Hepatocyte (in vitro differentiated cells): ENCODE data around the gene RRH. TPM values are rescaled to one million over a fixed set of nuclear protein-coding genes. Genes with fewer than 3 reads are reported as not detected.

Experiments used
- DNase-seq: peaks from one replicate; pipeline ENCODE4 v3.0.0-alpha.2; 2016; ENCODE audit warnings: low spot score
- H2AFZ ChIP-seq: fragments of 200-600 bp; sonication (generic); 2 replicates; pipeline ENCODE4 v1.6.0; 2016; ENCODE audit warnings: antibody characterized with exemption, mild to moderate bottlenecking
- H3K27ac ChIP-seq: fragments of 200-600 bp; sonication (generic); 2 replicates; pipeline ENCODE4 v1.5.1; 2016; ENCODE audit warnings: mild to moderate bottlenecking
- H3K27me3 ChIP-seq: fragments of 200-600 bp; sonication (generic); 2 replicates; pipeline ENCODE4 v1.6.1; 2016
- H3K36me3 ChIP-seq: fragments of 200-600 bp; sonication (generic); replicated peaks from 2 replicates; pipeline ENCODE4 v1.5.1; 2016; ENCODE audit warnings: low read depth; ENCODE audit not compliant: insufficient read depth
- H3K4me1 ChIP-seq: fragments of 200-600 bp; sonication (generic); 2 replicates; pipeline ENCODE4 v1.5.1; 2016; ENCODE audit warnings: mild to moderate bottlenecking, moderate library complexity; ENCODE audit not compliant: insufficient read depth
- H3K4me2 ChIP-seq: fragments of 200-600 bp; sonication (generic); 2 replicates; pipeline ENCODE4 v1.6.0; 2016
- H3K4me3 ChIP-seq: fragments of 200-600 bp; sonication (generic); 2 replicates; pipeline ENCODE4 v1.5.1; 2016; ENCODE audit warnings: mild to moderate bottlenecking
- H3K79me2 ChIP-seq: fragments of 200-600 bp; sonication (generic); 2 replicates; pipeline ENCODE4 v1.6.0; 2017; ENCODE audit warnings: mild to moderate bottlenecking
- H3K9me2 ChIP-seq: fragments of 200-600 bp; sonication (generic); replicated peaks from 2 replicates; pipeline ENCODE4 v1.6.0; 2017; ENCODE audit warnings: mild to moderate bottlenecking; ENCODE audit not compliant: insufficient read depth
- H3K9me3 ChIP-seq: fragments of 200-600 bp; sonication (generic); 2 replicates; pipeline ENCODE4 v1.5.1; 2016; ENCODE audit warnings: low read depth, mild to moderate bottlenecking
- H4K20me1 ChIP-seq: fragments of 200-600 bp; sonication (generic); 2 replicates; pipeline ENCODE4 v1.6.0; 2016; ENCODE audit warnings: mild to moderate bottlenecking; ENCODE audit not compliant: insufficient read depth, poor library complexity, severe bottlenecking
- EZH2 ChIP-seq: fragments of 200-600 bp; sonication (generic); IDR thresholded peaks from 2 replicates; pipeline ENCODE4 v1.6.1; 2016; ENCODE audit warnings: antibody characterized with exemption, mild to moderate bottlenecking, borderline replicate concordance
- EZH2phosphoT487 ChIP-seq: fragments of 200-600 bp; sonication (generic); IDR thresholded peaks from one replicate; pipeline ENCODE4 v1.6.1; 2018; ENCODE audit warnings: antibody characterized with exemption, mild to moderate bottlenecking, low read depth, moderate library complexity; ENCODE audit not compliant: unreplicated experiment, severe bottlenecking
- WGBS: methylation state at CpG from one replicate; pipeline ENCODE4 v1.1.6; 2016; ENCODE audit warnings: low lambda C conversion rate; ENCODE audit errors: missing lambda C conversion rate; 5-methylcytosine and 5-hydroxymethylcytosine counted together
- polyA plus RNA-seq: library from polyadenylated mRNA; unstranded; fragments of >200 nt; fragmentation: Nextera tagmentation; extraction: Ambion mirVana; gene quantifications from 2 replicates; pipeline ENCODE4 v1.2.1, GENCODE V29; 2016
- total RNA-seq: library from RNA; depleted of rRNA; stranded (reverse); fragments of >200 nt; gene quantifications from 2 replicates; pipeline ENCODE4 v1.2.3, GENCODE V29; 2014
- TF ChIP-seq, protein P1 (sequence below): fragments of 200-600 bp; sonication (generic); IDR thresholded peaks from 2 replicates; pipeline ENCODE4 v1.5.1; 2016; ENCODE audit warnings: antibody characterized with exemption, mild to moderate bottlenecking; ENCODE audit not compliant: poor library complexity

Gene RRH
- total and polyA plus RNA-seq, 2 experiments from 2014 or later: not detected

- Histone ChIP-seq H3K4me3 (no peak overlapping the region), H2AFZ (no peak overlapping the region), H3K4me2 (no peak overlapping the region), H3K27ac (no peak overlapping the region), H4K20me1 (no peaks in the 10 kb centered on the region), H3K36me3 (no peaks in the 10 kb centered on the region), H3K27me3 (no peaks in the 10 kb centered on the region), H3K9me3 (peaks cover 10% of the 10 kb centered on the region), H3K79me2 (peaks cover 33% of the 10 kb centered on the region), H3K4me1 (no peaks in the 10 kb centered on the region), H3K9me2 (no peaks in the 10 kb centered on the region)
- no peak for DNase-seq
- TF ChIP-seq, protein P1, sequence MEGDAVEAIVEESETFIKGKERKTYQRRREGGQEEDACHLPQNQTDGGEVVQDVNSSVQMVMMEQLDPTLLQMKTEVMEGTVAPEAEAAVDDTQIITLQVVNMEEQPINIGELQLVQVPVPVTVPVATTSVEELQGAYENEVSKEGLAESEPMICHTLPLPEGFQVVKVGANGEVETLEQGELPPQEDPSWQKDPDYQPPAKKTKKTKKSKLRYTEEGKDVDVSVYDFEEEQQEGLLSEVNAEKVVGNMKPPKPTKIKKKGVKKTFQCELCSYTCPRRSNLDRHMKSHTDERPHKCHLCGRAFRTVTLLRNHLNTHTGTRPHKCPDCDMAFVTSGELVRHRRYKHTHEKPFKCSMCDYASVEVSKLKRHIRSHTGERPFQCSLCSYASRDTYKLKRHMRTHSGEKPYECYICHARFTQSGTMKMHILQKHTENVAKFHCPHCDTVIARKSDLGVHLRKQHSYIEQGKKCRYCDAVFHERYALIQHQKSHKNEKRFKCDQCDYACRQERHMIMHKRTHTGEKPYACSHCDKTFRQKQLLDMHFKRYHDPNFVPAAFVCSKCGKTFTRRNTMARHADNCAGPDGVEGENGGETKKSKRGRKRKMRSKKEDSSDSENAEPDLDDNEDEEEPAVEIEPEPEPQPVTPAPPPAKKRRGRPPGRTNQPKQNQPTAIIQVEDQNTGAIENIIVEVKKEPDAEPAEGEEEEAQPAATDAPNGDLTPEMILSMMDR: no peak
- TF ChIP-seq EZH2phosphoT487 (no peak), EZH2 (no peak)
- WGBS: 94% methylated on average over 6 of the region's 6 CpGs
Measured at GRCh38 chr4:109795059-109795458, 32.7 kb upstream of the RRH start.

GRCh38 chr4:109798866-109799265 is 28.9 kb upstream of the RRH start:
- peaks cover 6% of the 10 kb centered on the region for H3K9me3 ChIP-seq
- no peaks in the 10 kb centered on the region for H3K36me3 ChIP-seq
- H3K27me3 ChIP-seq: no peaks in the 10 kb centered on the region
- H4K20me1 ChIP-seq: no peaks in the 10 kb centered on the region
- no peaks in the 10 kb centered on the region for H3K9me2 ChIP-seq
- peak overlapping the region; percentile 30 for H3K4me2 ChIP-seq
- no peaks in the 10 kb centered on the region for H3K4me1 ChIP-seq
- DNase-seq: no peak
- no peak overlapping the region for H3K4me3 ChIP-seq
- no peak overlapping the region for H2AFZ ChIP-seq
- TF ChIP-seq, protein P1: no peak
- TF ChIP-seq EZH2phosphoT487 (no peak), EZH2 (no peak)
- H3K79me2 ChIP-seq: peaks cover 35% of the 10 kb centered on the region
- H3K27ac ChIP-seq: no peak overlapping the region

- Histone ChIP-seq H2AFZ (peak overlapping the region; percentile 36), H3K4me2 (peak overlapping the region; percentile 57), H3K4me3 (peak overlapping the region; percentile 12), H3K36me3 (no peaks in the 10 kb centered on the region), H3K79me2 (peaks cover 23% of the 10 kb centered on the region), H4K20me1 (no peaks in the 10 kb centered on the region), H3K4me1 (no peaks in the 10 kb centered on the region), H3K9me2 (no peaks in the 10 kb centered on the region), H3K27me3 (no peaks in the 10 kb centered on the region), H3K9me3 (no peaks in the 10 kb centered on the region), H3K27ac (peak overlapping the region; percentile 5)
- no peak for TF ChIP-seq EZH2
- TF ChIP-seq EZH2phosphoT487: no peak
- TF ChIP-seq, protein P1: no peak
- WGBS: 51% methylated on average over 4 of the region's 4 CpGs
- no peak for DNase-seq
Measured at GRCh38 chr4:109801099-109801789, 26.5 kb upstream of the RRH start.
